HEK293 (cell line): ENCODE results near the gene TCEAL1.

ENCODE experiments used
- CTCF ChIP-seq: fragments of 450-650 bp; formaldehyde crosslinking; IDR thresholded peaks from 2 replicates; pipeline ENCODE4 v1.5.1; 2016; ENCODE audit warnings: missing biosample characterization, missing genetic modification characterization
- TCF7L2 ChIP-seq: IDR thresholded peaks from 2 replicates; pipeline ENCODE4 v1.6.1; 2011; ENCODE audit warnings: low read depth, mild to moderate bottlenecking, inconsistent platforms, low read length, moderate library complexity, borderline replicate concordance
- ZNF777 ChIP-seq: fragments of 450-650 bp; formaldehyde crosslinking; IDR thresholded peaks from 2 replicates; pipeline ENCODE4 v1.5.1; 2017; ENCODE audit warnings: missing biosample characterization, missing genetic modification characterization, borderline replicate concordance

GRCh38 chrX:103610282-103610681, 18.5 kb upstream of the TCEAL1 start:
- TF ChIP-seq TCF7L2 (no peak), CTCF (no peak), ZNF777 (tag by site-specific recombination) (no peak)
